HS-27A (cell line): ENCODE results near the gene UNK.

Source experiments
- DNase-seq: peaks from one replicate; pipeline ENCODE4 v3.0.0-alpha.2; 2012; ENCODE audit warnings: low read depth, missing footprints

Gene UNK

GRCh38 chr17:75836605-75837004 lies 52.0 kb downstream of the UNK start:
- no peak for DNase-seq

GRCh38 chr17:75837899-75838298 lies 53.3 kb downstream of the UNK start:
- DNase-seq = no peak

- DNase-seq = no peak
These were observed 53.8 kb downstream of the UNK start for GRCh38 chr17:75838410-75838809.

GRCh38 chr17:75839942-75840798 lies 55.6 kb downstream of the UNK start:
- DNase-seq = no peak

GRCh38 chr17:75840799-75841164 lies 56.2 kb downstream of the UNK start:
- DNase-seq = no peak

GRCh38 chr17:75842411-75842810 lies 57.8 kb downstream of the UNK start:
- no peak for DNase-seq

GRCh38 chr17:75842963-75843576 lies 58.5 kb downstream of the UNK start:
- DNase-seq = no peak

GRCh38 chr17:75843577-75844529 lies 59.2 kb downstream of the UNK start, which contains the start of gene UNC13D:
TSS of gene UNC13D (minus strand) at chr17:75844404. CDS start at chr17:75844337, 67 bp downstream.
- no peak for DNase-seq

GRCh38 chr17:75844530-75845057 lies 60.0 kb downstream of the UNK start:
- no peak for DNase-seq

- DNase-seq = no peak
These were observed 60.6 kb downstream of the UNK start for GRCh38 chr17:75845058-75845711.

GRCh38 chr17:75845933-75846691 lies 61.5 kb downstream of the UNK start:
- DNase-seq = no peak

- DNase-seq = no peak
These were observed 62.3 kb downstream of the UNK start for GRCh38 chr17:75846692-75847613.

- DNase-seq = no peak
These were observed 63.3 kb downstream of the UNK start for GRCh38 chr17:75847614-75848522.

- no peak for DNase-seq
These were observed 64.1 kb downstream of the UNK start for GRCh38 chr17:75848523-75849278.

GRCh38 chr17:75849279-75849646 lies 64.7 kb downstream of the UNK start:
- DNase-seq = no peak

- no peak for DNase-seq
These were observed 65.1 kb downstream of the UNK start for GRCh38 chr17:75849724-75850123.

GRCh38 chr17:75850928-75851692 lies 66.5 kb downstream of the UNK start:
- DNase-seq = no peak
